Colonic mucosa (tissue), 4 donors: Measurements from ENCODE around the gene TUBA4A. TPM values are rescaled to one million over a fixed set of nuclear protein-coding genes. Genes with fewer than 3 reads are reported as not detected.

ENCODE experiments used
- DNase-seq: peaks from one replicate; pipeline ENCODE4 v3.0.0-alpha.2; 2020
- H3K27ac ChIP-seq: fragments of 200-600 bp; one replicate; pipeline ENCODE4 v1.8.0; 2021
- H3K27me3 ChIP-seq: fragments of 200-600 bp; one replicate; pipeline ENCODE4 v1.8.0; 2021
- H3K36me3 ChIP-seq: fragments of 200-600 bp; one replicate; pipeline ENCODE4 v1.8.0; 2021
- H3K4me1 ChIP-seq: fragments of 200-600 bp; one replicate; pipeline ENCODE4 v1.8.0; 2021; ENCODE audit warnings: mild to moderate bottlenecking
- H3K4me3 ChIP-seq: fragments of 200-600 bp; one replicate; pipeline ENCODE4 v1.8.0; 2021
- H3K9ac ChIP-seq, 2 donors: one replicate each; pipeline ENCODE4 v1.7.0; 2013; ENCODE audit warnings: control low read depth in 2 of 2, low read depth in 2 of 2, low read length in 2 of 2
- H3K9me3 ChIP-seq: fragments of 200-600 bp; one replicate; pipeline ENCODE4 v1.8.0; 2021
- CTCF ChIP-seq: fragments of 200-600 bp; IDR thresholded peaks from one replicate; pipeline ENCODE4 v1.8.0; 2022; ENCODE audit warnings: antibody characterized with exemption, mild to moderate bottlenecking
- intact Hi-C: fragments of 100-400 bp; cut with DNase I; formaldehyde crosslinking; loops from one replicate; pipeline ENCODE4 v1.14.1; 2022
- total RNA-seq, 2 donors: library from RNA; stranded (reverse); fragmentation: NEBNext Ultra II Directional in 1 of 2; extraction: Animal tissue kit (Norgen Biotek cat#: 25700) in 1 of 2; gene quantifications; one replicate each; pipeline ENCODE4 v1.2.1, GENCODE V29; 2021
- donor health status: healthy.
- donor health status: DM: no; HTN: no; CAD: no.
- donor health status: DM: no; HTN: no; CAD: no.

Gene TUBA4A
- total RNA-seq, 2 donors from 2014 or later = 68.4 to 149 TPM

- Histone ChIP-seq H3K4me1 (peaks cover 37% of the 10 kb centered on the region), H3K27ac (peak overlapping the region; percentile 96), H3K9me3 (no peaks in the 10 kb centered on the region), H3K9ac (peak overlapping the region in 1 of 2 donors; percentile 99), H3K36me3 (no peaks in the 10 kb centered on the region), H3K4me3 (no peak overlapping the region), H3K27me3 (no peaks in the 10 kb centered on the region)
- no peak for DNase-seq
- intact Hi-C loops = no loop called here
- no peak for TF ChIP-seq CTCF
These were observed 4.9 kb downstream of the TUBA4A start for GRCh38 chr2:219248845-219249202.

GRCh38 chr2:219247678-219248642, 5.8 kb downstream of the TUBA4A start:
- Histone ChIP-seq H3K4me1 (peaks cover 37% of the 10 kb centered on the region), H3K9me3 (no peaks in the 10 kb centered on the region), H3K27ac (peak overlapping the region; percentile 96), H3K9ac (peak overlapping the region in 1 of 2 donors; percentile 55), H3K27me3 (no peaks in the 10 kb centered on the region), H3K36me3 (no peaks in the 10 kb centered on the region), H3K4me3 (no peak overlapping the region)
- intact Hi-C loops = no loop called here
- no peak for DNase-seq
- no peak for TF ChIP-seq CTCF

- no peaks in the 10 kb centered on the region for H3K27me3 ChIP-seq
These were observed 7.2 kb downstream of the TUBA4A start for GRCh38 chr2:219246559-219246958.

GRCh38 chr2:219245899-219246230, 7.9 kb downstream of the TUBA4A start:
- H3K4me3 ChIP-seq = peak overlapping the region; percentile 73
- TF ChIP-seq CTCF = no peak
- no peaks in the 10 kb centered on the region for H3K27me3 ChIP-seq
- H3K9ac ChIP-seq = peak overlapping the region; percentile 86 to 99
- H3K9me3 ChIP-seq = no peaks in the 10 kb centered on the region
- DNase-seq = peak; percentile 46
- intact Hi-C loops = no loop called here
- H3K4me1 ChIP-seq = peaks cover 34% of the 10 kb centered on the region
- peak overlapping the region; percentile 88 for H3K27ac ChIP-seq
- no peaks in the 10 kb centered on the region for H3K36me3 ChIP-seq

More at GRCh38 chr2:219246559-219246958, 7.2 kb downstream of the TUBA4A start:
- no peak overlapping the region for H3K27ac ChIP-seq
- peaks cover 37% of the 10 kb centered on the region for H3K4me1 ChIP-seq
- H3K9ac ChIP-seq = peak overlapping the region in 1 of 2 donors; percentile 99
- DNase-seq = no peak
- no peak overlapping the region for H3K4me3 ChIP-seq
- no peaks in the 10 kb centered on the region for H3K36me3 ChIP-seq
- no peaks in the 10 kb centered on the region for H3K9me3 ChIP-seq
- intact Hi-C loops = no loop called here
- TF ChIP-seq CTCF = no peak

- no peak for TF ChIP-seq CTCF
- H3K4me3 ChIP-seq = peak within 1 kb of the TSS; percentile 73
- intact Hi-C loops = no loop called here
- no peaks in the 10 kb centered on the region for H3K36me3 ChIP-seq
- peak; percentile 96 for DNase-seq
- no peaks in the 10 kb centered on the region for H3K27me3 ChIP-seq
- peaks cover 28% of the 10 kb centered on the region for H3K4me1 ChIP-seq
- no peaks in the 10 kb centered on the region for H3K9me3 ChIP-seq
- H3K9ac ChIP-seq = peak within 1 kb of the TSS; percentile 86 to 99
- H3K27ac ChIP-seq = peak within 1 kb of the TSS; percentile 88
These were observed 8.4 kb downstream of the TUBA4A start, which contains the start of the genes GLB1L and STK16 for GRCh38 chr2:219245148-219245898. TSS of gene GLB1L (minus strand) at chr2:219245444. CDS start at chr2:219243573, 1,871 bp downstream. TSS of gene STK16 (plus strand) at chr2:219245479. CDS start at chr2:219246000, 521 bp downstream.
